ENCODE data around the gene ADSS1.

Gene ADSS1

DNA sequence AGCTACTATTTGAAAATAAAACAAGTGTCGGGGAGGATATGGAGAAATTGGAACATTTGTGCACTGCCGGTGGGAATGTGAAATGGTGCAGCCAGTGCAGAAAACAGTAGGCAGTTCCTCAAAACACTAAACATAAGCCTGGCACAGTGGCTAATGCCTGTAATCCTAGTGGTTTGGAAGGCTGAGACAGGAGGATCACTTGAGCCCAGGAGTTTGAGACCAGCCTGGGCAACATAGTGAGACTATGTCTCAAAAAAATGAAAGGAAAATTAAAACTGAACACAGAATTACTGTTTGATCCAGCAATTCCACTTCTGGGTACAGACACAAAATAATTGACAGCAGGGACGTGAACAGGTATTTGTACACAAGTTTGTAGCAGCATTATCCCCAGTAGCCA lies 41.5 kb downstream of the ADSS1 start:
- DNase-seq, result no peak

DNA sequence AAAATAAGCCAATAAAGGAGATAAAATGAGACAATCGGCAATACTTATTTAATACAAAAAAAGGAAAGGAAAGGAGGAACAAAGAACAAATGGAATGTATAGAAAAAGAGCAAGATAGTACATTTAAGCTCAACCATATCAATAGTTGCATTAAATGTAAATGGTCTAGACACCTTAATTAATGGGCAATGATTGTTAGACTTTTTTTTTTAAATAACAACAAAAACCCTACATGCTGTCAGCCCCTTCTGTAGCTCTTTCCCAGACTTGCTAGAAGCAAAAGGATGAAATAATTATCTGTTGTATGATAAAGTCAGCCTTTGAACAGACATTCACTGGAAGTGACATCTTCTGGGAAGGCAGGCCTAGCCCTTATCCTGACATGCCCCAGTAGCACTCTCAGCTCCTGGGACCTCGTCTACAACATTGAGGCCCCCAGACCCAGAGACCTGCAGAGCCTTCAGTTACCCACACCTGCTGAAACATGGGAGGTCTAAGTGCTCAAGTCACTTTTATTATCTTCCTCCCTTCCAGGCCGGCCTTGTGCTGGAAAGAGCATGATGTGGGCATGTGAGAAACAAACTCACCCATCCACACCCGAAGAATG lies 42.3 kb downstream of the ADSS1 start:
- no peak for DNase-seq

- no peak for DNase-seq
These were observed 43.0 kb downstream of the ADSS1 start for GRCh38 chr14:104766863-104767633.

DNA sequence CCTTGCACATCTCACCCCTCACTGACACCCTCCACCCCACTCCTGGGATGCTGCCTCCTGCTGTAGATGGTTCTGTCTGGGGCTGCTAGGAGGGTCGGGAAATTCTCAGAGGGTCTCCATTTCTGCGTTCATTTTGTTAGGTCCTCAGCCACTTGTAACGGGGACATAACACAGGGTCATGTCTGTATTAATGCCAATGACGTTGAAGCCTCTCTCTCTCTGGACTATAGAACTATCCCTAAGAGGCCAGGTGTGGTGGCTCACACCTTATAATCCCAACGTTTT lies 43.5 kb downstream of the ADSS1 start:
- no peak for DNase-seq

DNA sequence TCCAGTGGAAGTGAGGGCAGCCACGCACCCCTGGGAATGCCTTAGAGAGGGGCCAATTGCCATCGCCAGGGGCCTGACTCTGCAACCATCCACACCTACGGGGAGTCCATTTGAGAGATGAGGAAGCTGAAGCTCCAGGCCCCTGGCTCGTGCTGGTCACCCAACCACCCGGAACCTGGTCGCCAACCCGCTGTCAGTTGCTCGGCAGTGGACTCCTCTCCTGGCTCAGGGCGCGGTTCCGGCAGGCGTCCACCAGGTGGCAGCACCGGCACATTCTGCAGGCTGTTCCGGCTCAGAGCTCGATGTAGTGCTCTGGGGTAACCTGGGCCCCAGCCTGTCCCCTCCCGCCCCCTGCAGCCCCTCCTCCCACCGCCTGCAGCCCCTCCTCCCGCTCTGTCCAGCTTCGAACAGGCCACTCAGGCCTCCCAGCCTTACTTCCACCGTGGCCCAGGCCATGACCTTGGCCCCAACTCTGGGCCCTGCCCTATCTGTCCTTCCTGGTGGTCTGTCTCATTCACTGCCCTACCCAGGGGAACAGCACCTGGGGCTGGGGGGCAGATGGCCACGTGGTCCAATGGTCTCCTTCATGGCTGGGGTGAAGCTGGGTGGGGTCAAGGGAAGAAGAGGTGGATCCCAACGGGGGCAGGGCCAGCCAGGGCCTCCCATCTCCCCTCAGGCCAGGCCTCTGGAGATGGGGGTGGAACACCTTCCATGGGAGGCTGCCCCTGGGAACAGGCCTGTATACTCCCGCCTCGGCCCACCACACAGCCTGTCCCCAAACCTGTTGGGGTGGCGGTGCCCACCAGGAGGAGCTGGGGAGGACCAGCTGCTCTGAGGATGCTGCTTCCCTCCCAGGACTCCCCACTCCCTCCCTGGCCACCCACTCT lies 44.7 kb downstream of the ADSS1 start:
- DNase-seq, result peak in 57 of 58 donors; percentile 40 to 94 (median 76)

- no peak for DNase-seq
These were observed 45.5 kb downstream of the ADSS1 start for GRCh38 chr14:104769324-104770071.

- DNase-seq, result peak in 1 of 58 donors; percentile 29
These were observed 46.1 kb downstream of the ADSS1 start for GRCh38 chr14:104770072-104770579.

DNA sequence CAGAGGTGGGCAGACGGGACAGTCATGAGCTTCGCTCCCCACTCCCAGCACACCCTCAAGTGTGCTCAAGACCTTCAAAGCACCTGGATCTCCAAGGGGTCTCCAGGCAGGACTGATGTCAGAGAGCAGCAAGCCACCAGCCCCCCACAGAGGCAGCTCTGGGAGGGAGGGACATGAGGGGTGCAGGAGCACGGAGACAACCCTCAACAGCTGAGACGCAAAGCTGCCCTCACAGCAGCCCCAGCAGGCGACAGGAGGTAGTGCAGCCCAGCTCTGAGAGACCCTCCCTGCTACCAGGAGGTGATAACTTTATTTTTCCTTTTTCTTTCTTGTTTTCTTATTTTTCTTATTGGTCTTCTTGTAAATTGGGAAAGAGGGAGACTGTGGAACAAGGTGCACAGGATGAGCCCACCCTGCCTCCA lies 46.8 kb downstream of the ADSS1 start:
- DNase-seq, result no peak

GRCh38 chr14:104771374-104771773 lies 47.3 kb downstream of the ADSS1 start:
- no peak for DNase-seq

DNA sequence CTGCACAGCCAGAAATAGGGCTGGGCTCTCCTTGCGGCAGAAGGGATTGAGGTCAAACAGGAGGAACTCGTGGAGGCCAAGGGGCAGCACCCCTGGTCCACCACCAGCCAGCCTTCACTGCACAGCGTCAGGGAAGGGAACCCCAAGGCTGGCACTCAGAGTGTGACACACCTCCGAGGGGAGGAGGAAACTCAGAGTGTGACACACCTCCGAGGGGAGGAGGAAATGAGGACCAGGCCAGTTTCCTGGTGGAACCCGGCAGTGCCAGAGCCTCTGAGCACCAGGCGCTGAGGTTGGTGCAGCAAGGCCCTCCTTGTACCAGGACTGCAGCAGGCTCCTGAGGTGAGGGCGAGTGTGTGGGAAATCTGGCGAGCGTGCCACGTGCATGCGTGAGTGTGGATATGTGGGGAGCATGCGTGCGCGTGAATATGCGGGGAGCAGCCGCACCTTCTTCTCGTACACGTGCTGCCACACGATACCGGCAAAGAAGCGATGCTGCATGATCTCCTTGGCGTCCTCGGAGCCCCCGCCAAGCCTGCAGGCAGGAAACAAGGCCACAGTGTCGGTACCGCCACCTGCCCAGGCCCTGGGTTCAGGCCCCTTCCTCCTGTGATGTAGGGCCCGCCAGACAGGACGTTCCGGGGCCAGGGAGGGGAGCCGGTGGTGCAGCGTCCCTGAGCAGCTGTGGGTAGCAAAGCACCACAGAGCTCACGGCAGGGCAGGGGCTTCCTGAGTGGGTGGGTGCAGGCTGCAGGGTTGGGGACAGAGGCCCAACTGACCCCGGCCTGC lies 48.1 kb downstream of the ADSS1 start:
- no peak for DNase-seq

DNA sequence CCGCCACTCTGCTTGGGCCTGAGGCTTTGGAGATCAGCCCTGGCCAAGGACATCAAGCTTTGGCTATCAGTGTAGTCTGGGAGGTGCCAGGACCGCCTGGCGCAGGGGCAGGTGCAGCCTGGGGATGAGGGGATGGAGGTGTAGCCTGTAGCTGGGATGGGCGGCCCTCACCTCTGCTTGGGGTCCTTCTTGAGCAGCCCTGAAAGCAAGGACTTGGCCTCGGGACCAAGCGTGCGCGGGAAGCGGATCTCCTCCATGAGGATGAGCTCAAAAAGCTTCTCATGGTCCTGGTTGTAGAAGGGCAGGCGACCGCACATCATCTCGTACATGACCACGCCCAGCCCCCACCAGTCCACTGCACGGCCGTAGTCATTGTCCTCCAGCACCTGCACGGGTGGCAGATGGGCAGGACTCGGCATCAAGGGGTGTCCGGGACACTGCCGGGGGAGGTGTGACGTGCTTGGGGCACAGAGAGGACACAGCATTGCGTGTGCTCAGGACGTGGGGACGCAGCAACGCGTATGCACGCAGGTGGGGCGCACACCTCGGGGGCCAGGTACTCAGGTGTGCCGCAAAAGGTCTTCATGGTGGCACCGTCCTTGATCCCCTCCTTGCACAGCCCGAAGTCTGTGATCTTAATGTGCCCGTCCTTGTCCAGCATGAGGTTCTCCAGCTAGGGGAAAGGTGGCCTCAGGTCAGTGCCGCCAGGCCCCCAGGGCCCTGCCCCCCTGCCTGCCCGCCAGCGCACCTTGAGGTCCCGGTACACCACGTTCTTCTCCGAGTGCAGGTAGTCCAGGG lies 48.9 kb downstream of the ADSS1 start:
- DNase-seq, result no peak

GRCh38 chr14:104773505-104774452 lies 49.8 kb downstream of the ADSS1 start:
- DNase-seq, result peak in 2 of 58 donors; percentile 20 to 27

DNA sequence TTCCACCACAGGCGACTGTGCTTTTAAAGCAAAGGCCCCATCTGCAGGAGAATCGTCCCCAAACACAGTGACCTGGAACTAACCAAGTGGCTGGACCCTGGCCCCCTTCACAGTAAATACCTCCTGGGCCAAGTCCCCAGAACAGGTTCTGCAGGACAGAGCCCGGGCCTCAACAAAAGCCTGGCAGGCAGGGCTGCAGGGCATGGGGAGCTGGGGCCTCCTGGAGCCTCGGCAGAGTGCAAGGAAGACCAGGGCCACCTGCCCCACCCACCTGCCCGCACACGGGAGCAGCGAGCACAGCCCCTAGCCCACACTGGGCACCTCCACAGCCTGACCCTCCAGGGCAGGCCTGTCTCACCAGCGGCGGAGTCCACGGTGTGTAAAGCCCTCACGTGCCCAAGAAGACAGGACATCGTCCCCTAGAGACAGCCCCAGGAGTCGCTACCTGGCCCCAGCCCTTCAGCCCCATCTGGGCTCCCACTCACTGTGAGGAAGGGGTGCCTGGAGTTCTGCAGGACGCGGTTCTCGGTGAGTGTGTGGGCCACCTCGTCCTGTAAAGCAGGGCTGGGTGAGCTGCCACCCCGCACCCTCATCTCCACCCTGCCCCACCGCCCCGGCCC lies 50.5 kb downstream of the ADSS1 start:
- no peak for DNase-seq

DNA sequence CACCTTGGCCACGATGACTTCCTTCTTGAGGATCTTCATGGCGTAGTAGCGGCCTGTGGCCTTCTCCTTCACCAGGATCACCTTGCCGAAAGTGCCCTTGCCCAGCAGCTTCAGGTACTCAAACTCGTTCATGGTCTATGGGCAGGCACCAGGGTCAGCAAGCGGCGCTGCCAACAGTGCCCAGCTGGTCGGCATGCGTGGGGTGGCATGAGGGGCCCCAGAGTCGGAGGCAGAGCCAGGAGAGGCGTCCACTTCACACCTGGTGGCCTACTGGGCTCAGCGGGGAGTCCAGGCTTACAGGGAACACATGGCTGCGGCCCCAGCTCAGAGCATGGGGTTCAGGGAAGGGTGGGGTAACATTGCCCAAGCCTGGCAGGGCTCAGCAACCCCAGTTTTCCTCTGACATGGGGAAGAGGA lies 51.1 kb downstream of the ADSS1 start:
- DNase-seq, result no peak

- DNase-seq, result no peak
These were observed 52.5 kb downstream of the ADSS1 start for GRCh38 chr14:104776481-104776880.

- no peak for DNase-seq
These were observed 53.2 kb downstream of the ADSS1 start for GRCh38 chr14:104776961-104777807.

GRCh38 chr14:104777808-104778249 lies 53.8 kb downstream of the ADSS1 start:
- no peak for DNase-seq

Measured in anterior cingulate cortex (tissue), 58 donors.